SK-N-SH (cell line): ENCODE measurements around the gene ACACA. TPM values are rescaled to one million over a fixed set of nuclear protein-coding genes. Genes with fewer than 3 reads are reported as not detected.

Experiments used
- CTCF ChIA-PET: fragments of 300-600, 350-600 bp; formaldehyde crosslinking; extraction: SDS; loops from one replicate; lab custom pipeline; 2021; lab: Yijun Ruan, JAX
- POLR2A ChIA-PET: fragments of 350-600 bp; sonication (Branson Sonifier 250); formaldehyde crosslinking; extraction: SDS; loops from one replicate; lab custom pipeline; 2020; ENCODE audit warnings: antibody characterized with exemption, inconsistent platforms; lab: Yijun Ruan, JAX
- DNase-seq: peaks from one replicate; pipeline ENCODE4 v3.0.0; 2012
- H2AFZ ChIP-seq: fragments of 200-600 bp; sonication (generic); 2 replicates; pipeline ENCODE4 v1.8.1; 2016; ENCODE audit warnings: antibody characterized with exemption, mild to moderate bottlenecking, low read depth
- H3F3A ChIP-seq: fragments of 200-600 bp; sonication (generic); replicated peaks from 2 replicates; pipeline ENCODE3; 2016; ENCODE audit warnings: antibody characterized with exemption, mild to moderate bottlenecking; ENCODE audit not compliant: insufficient read depth
- H3K27ac ChIP-seq, 2 experiments: fragments of 200-500 bp in 1 of 2; fragments of 200-600 bp in 1 of 2; sonication (Bioruptor generic) in 1 of 2; sonication (generic), shearing (Covaris generic) in 1 of 2; 2 replicates each; pipeline versions ENCODE4 v1.5.1 to v1.6.1; 2014 to 2016; ENCODE audit warnings: low read depth in 2 of 2, inconsistent platforms in 1 of 2, low read length in 1 of 2, mild to moderate bottlenecking in 1 of 2, mixed read lengths in 1 of 2
- H3K27me3 ChIP-seq: fragments of 200-600 bp; sonication (generic), shearing (Covaris generic); 2 replicates; pipeline ENCODE4 v1.6.1; 2016; ENCODE audit warnings: mixed run types; ENCODE audit not compliant: insufficient read depth
- H3K36me3 ChIP-seq, 2 experiments: fragments of 200-500 bp in 1 of 2; fragments of 200-600 bp in 1 of 2; sonication (Bioruptor generic) in 1 of 2; sonication (generic) in 1 of 2; replicated peaks in 1 of 2; 2 replicates each; pipeline versions ENCODE3 to v1.5.1; 2014 to 2016; ENCODE audit warnings: low read length in 1 of 2, mild to moderate bottlenecking in 1 of 2; ENCODE audit not compliant: insufficient read depth in 2 of 2, control insufficient read depth in 1 of 2
- H3K4me1 ChIP-seq, 2 experiments: fragments of 200-500 bp in 1 of 2; fragments of 200-600 bp in 1 of 2; sonication (Bioruptor generic) in 1 of 2; sonication (generic), shearing (Covaris generic) in 1 of 2; 2 replicates each; pipeline versions ENCODE4 v1.5.1 to v1.6.1; 2014 to 2016; ENCODE audit warnings: low read depth in 1 of 2, low read length in 1 of 2, mixed run types in 1 of 2; ENCODE audit not compliant: insufficient read depth in 2 of 2, control insufficient read depth in 1 of 2
- H3K4me2 ChIP-seq: fragments of 200-600 bp; sonication (generic), shearing (Covaris generic); 2 replicates; pipeline ENCODE4 v1.6.1; 2017; ENCODE audit warnings: mixed run types
- H3K4me3 ChIP-seq, 2 experiments: fragments of 200-500 bp in 1 of 2; fragments of 200-600 bp in 1 of 2; sonication (Bioruptor generic) in 1 of 2; sonication (generic), shearing (Covaris generic) in 1 of 2; 2 replicates each; pipeline versions ENCODE4 v1.5.1 to v1.8.1; 2014 to 2016; ENCODE audit warnings: low read depth in 2 of 2, inconsistent platforms in 1 of 2, low read length in 1 of 2, mild to moderate bottlenecking in 1 of 2, mixed read lengths in 1 of 2, moderate library complexity in 1 of 2
- H3K79me2 ChIP-seq: fragments of 200-600 bp; sonication (generic); 2 replicates; pipeline ENCODE4 v1.8.1; 2017; ENCODE audit warnings: mild to moderate bottlenecking; ENCODE audit not compliant: insufficient read depth
- H3K9ac ChIP-seq: fragments of 200-600 bp; sonication (generic); 2 replicates; pipeline ENCODE4 v1.6.1; 2017; ENCODE audit warnings: mixed run types
- H3K9me2 ChIP-seq: fragments of 200-600 bp; sonication (generic); 2 replicates; pipeline ENCODE4 v1.6.1; 2017; ENCODE audit warnings: mixed run types
- H3K9me3 ChIP-seq: fragments of 200-600 bp; sonication (generic); 2 replicates; pipeline ENCODE4 v1.6.1; 2017; ENCODE audit warnings: mixed run types, mild to moderate bottlenecking, moderate library complexity
- H4K20me1 ChIP-seq: fragments of 200-600 bp; sonication (generic); 2 replicates; pipeline ENCODE4 v1.6.1; 2017; ENCODE audit warnings: mild to moderate bottlenecking, mixed run types; ENCODE audit not compliant: insufficient read depth
- CHD2 ChIP-seq: fragments of 150-350 bp; IDR thresholded peaks from 2 replicates; pipeline ENCODE4 v1.6.1; 2018; ENCODE audit warnings: low read length; ENCODE audit not compliant: partially characterized antibody
- CTCF ChIP-seq: fragments of 200-600 bp; sonication (generic); IDR thresholded peaks from 2 replicates; pipeline ENCODE4 v1.6.1; 2017; ENCODE audit warnings: antibody characterized with exemption, mild to moderate bottlenecking, moderate library complexity
- FOXM1 ChIP-seq: IDR thresholded peaks from 2 replicates; pipeline ENCODE4 v1.4.0; 2012; ENCODE audit warnings: low read depth, mild to moderate bottlenecking
- GABPA ChIP-seq: IDR thresholded peaks from 2 replicates; pipeline ENCODE4 v1.4.0; 2012; ENCODE audit warnings: low read depth, mild to moderate bottlenecking
- JUND ChIP-seq: IDR thresholded peaks from 2 replicates; pipeline ENCODE4 v1.4.0; 2012
- MEF2A ChIP-seq: IDR thresholded peaks from 2 replicates; pipeline ENCODE4 v1.4.0; 2012; ENCODE audit warnings: low read depth, borderline replicate concordance
- MXI1 ChIP-seq: IDR thresholded peaks from 2 replicates; pipeline ENCODE4 v1.6.1; 2012; ENCODE audit warnings: mild to moderate bottlenecking, low read depth, low read length, improper control_type of control experiment
- NFIC ChIP-seq: IDR thresholded peaks from 2 replicates; pipeline ENCODE4 v1.4.0; 2012; ENCODE audit warnings: borderline replicate concordance
- NRF1 ChIP-seq: IDR thresholded peaks from 2 replicates; pipeline ENCODE4 v1.6.1; 2012; ENCODE audit warnings: low read depth, mild to moderate bottlenecking, low read length
- PBX3 ChIP-seq: IDR thresholded peaks from 2 replicates; pipeline ENCODE4; 2012
- POLR2AphosphoS5 ChIP-seq: IDR thresholded peaks from 2 replicates; pipeline ENCODE4 v1.6.1; 2012; ENCODE audit warnings: low read depth, low read length
- RCOR1 ChIP-seq: fragments of 150-350 bp; IDR thresholded peaks from 2 replicates; pipeline ENCODE4 v1.6.1; 2017; ENCODE audit warnings: antibody characterized with exemption, low read length
- RFX5 ChIP-seq: IDR thresholded peaks from 2 replicates; pipeline ENCODE4 v1.6.1; 2012; ENCODE audit warnings: mild to moderate bottlenecking, improper control_type of control experiment, low read length
- RXRA ChIP-seq: IDR thresholded peaks from 2 replicates; pipeline ENCODE4 v1.4.0; 2012; ENCODE audit warnings: low read depth, mild to moderate bottlenecking, borderline replicate concordance
- SIN3A ChIP-seq: IDR thresholded peaks from 2 replicates; pipeline ENCODE4 v1.6.1; 2012; ENCODE audit warnings: low read depth, mild to moderate bottlenecking, low read length, moderate library complexity, borderline replicate concordance
- TAF1 ChIP-seq: IDR thresholded peaks from 2 replicates; pipeline ENCODE4 v1.6.1; 2012; ENCODE audit warnings: low read depth, mild to moderate bottlenecking, low read length, moderate library complexity, borderline replicate concordance
- TCF12 ChIP-seq: IDR thresholded peaks from 2 replicates; pipeline ENCODE4 v1.4.0; 2012
- USF2 ChIP-seq: fragments of 150-350 bp; IDR thresholded peaks from 2 replicates; pipeline ENCODE4 v1.6.1; 2017; ENCODE audit warnings: antibody characterized with exemption, low read length, low read depth, borderline replicate concordance
- YY1 ChIP-seq: IDR thresholded peaks from 2 replicates; pipeline ENCODE4 v1.4.0; 2012; ENCODE audit warnings: low read depth, mild to moderate bottlenecking
- WGBS: methylation state at CpG from one replicate; pipeline ENCODE4 v1.1.6; 2017; ENCODE audit warnings: low lambda C conversion rate; 5-methylcytosine and 5-hydroxymethylcytosine counted together
- polyA plus RNA-seq, 3 experiments: library from polyadenylated mRNA; depleted of rRNA; stranded (reverse); fragments of >200 nt; gene quantifications; 2 replicates each; pipeline ENCODE4 v1.2.3, GENCODE V29; 2012
- TF ChIP-seq, protein P1 (sequence below): IDR thresholded peaks from 2 replicates; pipeline ENCODE4 v1.6.1; 2012; ENCODE audit warnings: mild to moderate bottlenecking, low read depth, low read length, moderate library complexity

ACACA gene
- polyA plus RNA-seq, 1 of the 3 experiments (the other 2 are of a cell fraction): 27.2 TPM

GRCh38 chr17:37274461-37274860 lies 132.2 kb downstream of the ACACA start:
- no peaks in the 10 kb centered on the region for H3K79me2 ChIP-seq
- ChIA-PET CTCF (no interaction called here), POLR2A (no interaction called here)
- no peaks in the 10 kb centered on the region for H3K27me3 ChIP-seq
- 93% methylated on average over 6 of the region's 6 CpGs for WGBS
- H3K36me3 ChIP-seq: peaks cover 30 to 37% of the 10 kb centered on the region in 2 experiments
- no peak overlapping the region for H3K27ac ChIP-seq
- H3K4me1 ChIP-seq: peaks cover 0 to 8% of the 10 kb centered on the region in 2 experiments; a peak in 1 of 4 replicates
- no peak for TF ChIP-seq CTCF
- TF ChIP-seq USF2: no peak
- TF ChIP-seq RCOR1: no peak
- no peak for TF ChIP-seq SIN3A
- TF ChIP-seq PBX3: no peak
- TF ChIP-seq GABPA: no peak
- no peak for TF ChIP-seq RFX5
- no peak for TF ChIP-seq TAF1
- TF ChIP-seq, protein P1, sequence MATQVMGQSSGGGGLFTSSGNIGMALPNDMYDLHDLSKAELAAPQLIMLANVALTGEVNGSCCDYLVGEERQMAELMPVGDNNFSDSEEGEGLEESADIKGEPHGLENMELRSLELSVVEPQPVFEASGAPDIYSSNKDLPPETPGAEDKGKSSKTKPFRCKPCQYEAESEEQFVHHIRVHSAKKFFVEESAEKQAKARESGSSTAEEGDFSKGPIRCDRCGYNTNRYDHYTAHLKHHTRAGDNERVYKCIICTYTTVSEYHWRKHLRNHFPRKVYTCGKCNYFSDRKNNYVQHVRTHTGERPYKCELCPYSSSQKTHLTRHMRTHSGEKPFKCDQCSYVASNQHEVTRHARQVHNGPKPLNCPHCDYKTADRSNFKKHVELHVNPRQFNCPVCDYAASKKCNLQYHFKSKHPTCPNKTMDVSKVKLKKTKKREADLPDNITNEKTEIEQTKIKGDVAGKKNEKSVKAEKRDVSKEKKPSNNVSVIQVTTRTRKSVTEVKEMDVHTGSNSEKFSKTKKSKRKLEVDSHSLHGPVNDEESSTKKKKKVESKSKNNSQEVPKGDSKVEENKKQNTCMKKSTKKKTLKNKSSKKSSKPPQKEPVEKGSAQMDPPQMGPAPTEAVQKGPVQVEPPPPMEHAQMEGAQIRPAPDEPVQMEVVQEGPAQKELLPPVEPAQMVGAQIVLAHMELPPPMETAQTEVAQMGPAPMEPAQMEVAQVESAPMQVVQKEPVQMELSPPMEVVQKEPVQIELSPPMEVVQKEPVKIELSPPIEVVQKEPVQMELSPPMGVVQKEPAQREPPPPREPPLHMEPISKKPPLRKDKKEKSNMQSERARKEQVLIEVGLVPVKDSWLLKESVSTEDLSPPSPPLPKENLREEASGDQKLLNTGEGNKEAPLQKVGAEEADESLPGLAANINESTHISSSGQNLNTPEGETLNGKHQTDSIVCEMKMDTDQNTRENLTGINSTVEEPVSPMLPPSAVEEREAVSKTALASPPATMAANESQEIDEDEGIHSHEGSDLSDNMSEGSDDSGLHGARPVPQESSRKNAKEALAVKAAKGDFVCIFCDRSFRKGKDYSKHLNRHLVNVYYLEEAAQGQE: no peak
- TF ChIP-seq POLR2AphosphoS5: no peak
- TF ChIP-seq RXRA: no peak
- TF ChIP-seq NRF1: no peak
- TF ChIP-seq MEF2A: no peak
- no peak for TF ChIP-seq YY1
- no peak for TF ChIP-seq MXI1
- no peak for TF ChIP-seq TCF12
- TF ChIP-seq CHD2: no peak
- TF ChIP-seq NFIC: no peak
- no peak for TF ChIP-seq FOXM1
- no peak for TF ChIP-seq JUND
- no peaks in the 10 kb centered on the region for H3K9me3 ChIP-seq
- H2AFZ ChIP-seq: no peak overlapping the region
- H4K20me1 ChIP-seq: no peaks in the 10 kb centered on the region
- DNase-seq: no peak
- H3K9me2 ChIP-seq: no peaks in the 10 kb centered on the region
- no peak overlapping the region for H3K9ac ChIP-seq
- no peak overlapping the region for H3K4me2 ChIP-seq
- H3F3A ChIP-seq: peaks cover 3% of the 10 kb centered on the region
- no peak overlapping the region for H3K4me3 ChIP-seq
